Activated CD8-positive, alpha-beta memory T cell treated with anti-CD3 and anti-CD28 coated beads for 4 hours (primary cell): ENCODE results near the gene RBFOX2.
"Not testable (repeated sequence)": the region's sequence is repeated elsewhere in the genome, so short reads cannot be mapped to it uniquely, and the experiment has no call there.

Source experiments
- DNase-seq, 2 donors: peaks; one replicate each; pipeline ENCODE4 v3.0.0-alpha.2; 2020; ENCODE audit warnings: low read depth in 2 of 2

The RBFOX2 gene

DNA sequence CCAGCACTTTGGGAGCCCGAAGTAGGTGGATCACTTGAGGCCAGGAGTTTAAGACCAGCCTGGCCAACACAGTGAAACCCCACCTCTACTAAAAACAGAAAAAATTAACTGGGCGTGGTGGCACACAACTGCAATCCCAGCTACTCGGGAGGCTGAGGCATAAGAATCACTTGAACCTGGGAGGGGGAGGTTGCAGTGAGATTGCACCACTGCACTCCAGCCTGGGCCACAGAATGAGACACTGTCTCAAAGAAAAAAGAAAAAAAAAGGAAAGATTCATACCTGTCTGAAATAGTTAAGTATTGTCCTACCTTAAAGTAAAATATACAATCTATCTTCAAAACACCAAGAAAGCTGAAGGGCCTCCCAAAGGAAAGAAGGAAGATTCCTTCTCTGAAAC is 20.1 kb downstream of the RBFOX2 start:
- DNase-seq: no peak

DNA sequence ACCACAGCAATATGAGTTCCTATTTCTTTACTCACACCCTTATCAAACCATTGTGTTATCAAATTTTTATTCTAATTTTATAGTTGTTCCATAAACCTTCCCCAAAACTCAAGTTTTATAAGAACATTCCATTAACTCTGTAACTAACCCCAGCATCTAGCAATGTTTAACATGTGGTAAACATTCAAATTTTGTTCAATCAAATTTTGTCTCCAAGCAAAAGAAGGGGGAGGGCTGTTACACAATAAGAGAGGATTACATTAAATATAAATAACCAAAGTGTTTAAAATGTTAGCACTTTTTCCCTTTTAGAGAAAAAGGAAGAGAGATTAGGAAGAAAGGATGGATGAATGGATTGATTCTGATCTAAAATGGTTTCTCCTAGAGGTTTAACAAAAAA is 20.5 kb downstream of the RBFOX2 start:
- DNase-seq: no peak

- DNase-seq: no peak
These were observed 24.5 kb downstream of the RBFOX2 start for GRCh38 chr22:36003972-36004674.

DNA sequence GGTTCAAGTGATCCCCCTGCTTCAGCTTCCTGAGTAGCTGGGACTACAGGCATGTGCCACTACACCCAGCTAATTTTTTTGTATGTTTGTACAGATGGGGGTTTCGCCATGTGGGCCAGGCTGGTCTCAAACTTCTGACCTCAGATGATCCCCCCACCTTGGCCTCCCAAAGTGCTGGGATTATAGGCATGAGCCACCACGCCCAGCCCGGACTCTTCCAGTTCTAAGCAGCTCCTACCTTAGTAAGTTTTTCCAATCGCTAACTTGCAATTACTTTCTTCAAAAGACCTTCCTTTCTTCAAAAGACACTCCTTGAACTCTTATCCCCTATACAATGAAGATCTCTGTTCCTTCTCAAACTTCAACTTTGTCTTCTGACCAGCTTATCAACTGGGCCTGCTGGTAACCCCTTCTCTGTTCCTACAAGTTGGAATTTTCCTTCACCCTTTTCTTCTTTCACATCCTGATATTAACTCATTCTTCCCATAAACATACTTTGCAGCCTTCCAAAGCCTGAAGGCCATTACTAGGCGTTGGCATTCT is 25.8 kb downstream of the RBFOX2 start:
- no peak for DNase-seq

DNA sequence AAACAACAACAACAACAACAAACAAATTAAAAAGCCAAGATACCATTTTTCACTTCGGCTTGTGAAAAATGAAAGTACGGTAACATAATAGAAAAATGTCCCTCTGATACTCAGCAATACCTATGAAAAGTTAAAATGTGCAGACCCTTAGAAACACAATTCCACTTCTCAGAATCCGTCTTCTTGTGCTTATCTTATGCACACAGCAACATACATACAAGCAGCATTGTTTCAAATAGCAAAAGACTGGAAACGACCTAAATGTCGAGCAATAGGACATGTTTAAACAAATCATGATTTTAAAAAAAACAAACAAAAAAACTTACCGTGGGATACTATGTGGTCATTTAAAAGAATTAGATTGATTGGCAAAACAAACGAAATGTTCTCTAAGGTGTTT is 26.5 kb downstream of the RBFOX2 start:
- DNase-seq: no peak

DNA sequence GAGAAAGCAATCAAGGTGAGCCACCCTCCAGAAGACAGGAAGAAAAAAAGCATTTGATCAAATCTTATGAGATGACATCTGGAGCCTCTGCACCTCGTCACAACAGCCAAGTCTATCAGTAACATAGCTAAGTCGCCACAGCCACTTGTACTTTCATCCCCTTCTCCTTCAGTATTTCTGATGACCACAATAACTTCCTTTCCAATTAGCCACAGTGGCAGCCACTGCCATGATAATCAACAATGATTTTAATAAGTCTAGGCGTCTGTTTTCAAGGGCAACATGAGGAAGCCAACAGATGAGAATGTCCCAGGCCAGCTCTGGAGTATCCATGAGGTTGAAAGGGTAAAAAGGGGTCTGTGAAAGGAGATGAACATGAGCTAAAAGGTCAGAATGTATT is 29.9 kb downstream of the RBFOX2 start:
- no peak for DNase-seq

GRCh38 chr22:35997438-35997837 is 31.2 kb downstream of the RBFOX2 start:
- no peak for DNase-seq

DNA sequence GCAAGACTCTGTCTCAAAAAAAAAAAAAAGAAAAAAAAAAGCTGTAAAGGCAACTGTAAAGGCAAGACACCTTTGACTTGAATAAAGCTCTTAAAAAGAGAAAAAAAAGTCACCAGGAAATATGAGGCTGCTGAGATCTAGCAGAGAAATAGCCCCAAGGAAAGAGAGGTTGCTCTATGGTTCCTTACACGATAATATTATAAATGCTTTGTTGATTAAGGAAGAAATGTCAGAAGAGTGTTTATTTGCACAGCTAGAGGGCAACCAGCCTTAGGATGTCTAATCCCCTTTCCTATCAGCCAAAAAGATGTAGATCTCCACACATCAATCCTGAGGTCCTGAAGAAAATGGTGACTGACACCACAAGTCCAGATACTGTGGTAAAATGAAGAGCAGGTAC is 32.0 kb downstream of the RBFOX2 start:
- no peak for DNase-seq

DNA sequence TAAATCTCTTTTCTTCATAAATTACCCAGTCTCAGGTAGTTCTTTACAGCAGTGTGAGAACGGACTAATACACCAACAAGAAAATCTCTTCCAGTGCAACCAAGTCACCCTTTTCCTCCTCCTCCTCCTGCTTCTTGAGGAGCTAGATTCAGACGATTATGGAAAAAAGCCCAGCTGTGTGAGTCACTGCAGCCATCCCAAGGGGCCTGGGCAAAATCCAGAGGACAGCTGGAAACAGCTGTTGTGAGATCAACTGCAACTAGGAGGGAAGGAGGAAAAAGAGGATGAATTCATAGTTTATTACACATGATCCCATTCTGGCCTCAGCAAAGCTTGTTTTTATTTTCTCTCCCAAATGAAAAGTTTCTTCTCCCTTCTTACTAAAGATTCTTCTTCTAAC is 32.9 kb downstream of the RBFOX2 start:
- no peak for DNase-seq

GRCh38 chr22:35995348-35995747 is 33.3 kb downstream of the RBFOX2 start:
- DNase-seq: no peak

- DNase-seq: not testable (repeated sequence)
These were observed 34.9 kb downstream of the RBFOX2 start for GRCh38 chr22:35993727-35994126.

DNA sequence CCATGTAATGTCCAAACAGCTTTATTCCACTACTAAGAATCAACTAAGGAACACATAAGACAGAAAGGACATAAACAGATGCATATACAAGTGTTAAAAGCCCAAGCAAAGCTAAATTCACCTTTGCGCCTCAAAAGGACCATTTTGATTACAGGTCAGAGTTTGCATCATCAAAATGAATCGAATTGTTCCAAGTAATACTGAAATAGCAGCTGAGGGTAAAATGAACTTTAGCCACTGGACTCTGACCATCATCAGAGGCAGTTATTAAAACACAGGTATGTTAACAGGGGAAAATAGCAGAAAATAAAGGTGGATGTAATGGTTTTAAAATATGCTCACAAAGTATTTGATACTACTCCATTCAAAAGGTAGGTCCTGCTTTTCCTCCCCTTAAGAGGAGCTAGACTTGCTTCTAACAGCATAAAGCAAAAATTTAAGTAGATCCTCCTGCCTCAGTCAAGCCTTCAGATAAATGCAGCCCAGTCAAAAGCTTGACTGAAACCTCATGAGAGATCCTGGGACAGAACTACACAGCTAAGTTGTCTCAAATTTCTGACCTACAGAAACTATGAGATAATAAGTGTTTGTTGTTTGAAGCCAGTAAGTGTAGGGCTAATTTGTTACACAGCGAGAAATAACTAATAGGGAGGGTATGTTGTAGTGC is 35.4 kb downstream of the RBFOX2 start:
- no peak for DNase-seq

DNA sequence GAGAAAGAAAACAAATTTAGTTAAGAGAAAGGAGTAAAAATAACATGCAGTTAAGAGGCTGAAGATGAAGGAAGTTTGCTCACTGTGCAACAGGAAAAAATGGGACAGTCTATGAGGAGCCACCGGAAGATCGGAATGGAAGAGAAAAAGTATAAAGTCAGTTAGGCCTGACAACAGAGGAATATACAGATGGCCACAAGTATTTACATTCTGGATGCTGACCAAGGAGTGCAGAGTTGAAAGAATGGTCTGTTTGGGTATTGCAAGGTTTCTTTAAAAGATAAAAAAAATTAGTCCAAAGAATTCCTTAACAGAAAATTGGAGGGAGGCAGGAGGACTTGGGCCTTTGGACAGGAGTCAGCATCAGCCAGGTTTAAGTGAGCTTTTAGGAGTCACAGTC is 37.5 kb downstream of the RBFOX2 start:
- no peak for DNase-seq

DNA sequence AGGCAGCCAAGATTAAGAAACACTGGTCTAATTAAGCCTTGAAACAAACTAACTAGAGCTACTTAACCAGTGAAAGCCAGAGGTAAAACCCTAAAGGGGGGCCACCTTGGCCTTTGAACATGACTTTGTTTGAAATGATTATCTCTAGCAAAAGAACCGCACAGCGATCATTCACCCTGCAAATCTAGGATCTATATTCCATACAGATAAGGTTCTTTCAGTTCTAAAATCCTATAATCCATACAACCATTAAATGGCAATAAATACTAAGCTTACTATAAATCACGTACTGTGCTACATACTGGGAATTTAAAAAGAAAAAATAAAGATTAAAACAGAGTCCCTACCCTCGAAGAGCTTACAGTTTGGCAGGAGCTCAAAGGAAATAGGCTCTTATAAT is 40.6 kb downstream of the RBFOX2 start:
- DNase-seq: no peak

GRCh38 chr22:35987487-35987886 is 41.1 kb downstream of the RBFOX2 start:
- DNase-seq: no peak

DNA sequence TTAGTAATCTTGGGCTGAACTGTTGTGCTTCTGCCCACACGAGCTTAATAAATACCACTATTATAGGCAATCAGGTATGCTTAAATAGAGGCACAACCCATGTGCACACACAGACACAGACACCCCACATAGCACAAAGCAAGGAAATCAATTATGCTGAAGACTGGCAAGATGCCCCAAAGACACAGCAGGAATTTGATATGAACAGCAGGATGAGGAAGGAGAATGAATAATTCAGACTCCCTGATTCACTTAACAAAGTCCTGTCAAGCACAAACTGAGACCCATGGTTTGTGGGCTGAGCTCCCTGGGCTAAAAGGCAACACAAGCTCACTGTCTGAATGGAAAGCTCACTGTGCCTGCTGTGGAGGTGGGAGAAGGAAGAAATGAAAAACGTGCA is 42.5 kb downstream of the RBFOX2 start:
- DNase-seq: no peak

DNA sequence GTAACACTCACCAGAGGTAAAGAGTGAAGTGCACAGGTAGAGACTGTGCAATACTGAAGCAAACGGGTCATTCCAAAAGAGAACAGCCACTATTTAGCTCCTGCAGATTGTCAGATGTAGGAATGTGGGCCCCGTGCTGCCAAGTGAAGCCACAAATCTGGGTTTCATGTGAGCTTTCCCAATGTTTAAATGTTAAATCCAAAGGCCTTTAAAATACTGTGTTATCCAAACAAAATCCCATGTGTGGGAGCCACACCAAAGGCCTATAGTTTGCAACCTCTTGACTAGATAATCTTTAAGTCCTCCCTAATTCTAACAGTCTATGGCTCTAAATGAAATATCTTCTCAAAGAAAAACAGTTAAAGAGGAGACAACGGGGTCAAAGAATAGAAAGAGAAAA is 43.3 kb downstream of the RBFOX2 start:
- DNase-seq: no peak

- no peak for DNase-seq
These were observed 44.1 kb downstream of the RBFOX2 start for GRCh38 chr22:35984183-35985175.

GRCh38 chr22:35981900-35982299 is 46.7 kb downstream of the RBFOX2 start:
- DNase-seq: no peak

DNA sequence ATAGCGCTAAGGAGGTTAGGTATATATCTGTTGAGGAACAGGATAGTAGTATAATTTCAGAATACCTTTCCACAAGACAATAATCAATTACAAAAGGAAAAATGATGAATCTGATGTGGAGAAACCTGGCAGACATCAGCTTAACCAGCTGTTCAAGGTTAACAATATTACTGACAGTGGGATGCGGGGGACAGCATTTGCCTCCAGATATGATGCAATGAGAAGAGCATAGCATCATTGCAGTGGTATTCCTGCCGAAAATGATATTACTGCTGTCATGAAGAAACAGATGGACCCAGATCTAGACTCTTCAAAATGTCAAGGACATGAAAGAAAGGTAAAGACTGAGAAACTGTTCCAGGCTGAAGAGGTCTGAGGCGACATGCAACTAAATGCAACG is 49.7 kb downstream of the RBFOX2 start:
- DNase-seq: no peak

- DNase-seq: no peak
These were observed 50.4 kb downstream of the RBFOX2 start for GRCh38 chr22:35978201-35978600.

DNA sequence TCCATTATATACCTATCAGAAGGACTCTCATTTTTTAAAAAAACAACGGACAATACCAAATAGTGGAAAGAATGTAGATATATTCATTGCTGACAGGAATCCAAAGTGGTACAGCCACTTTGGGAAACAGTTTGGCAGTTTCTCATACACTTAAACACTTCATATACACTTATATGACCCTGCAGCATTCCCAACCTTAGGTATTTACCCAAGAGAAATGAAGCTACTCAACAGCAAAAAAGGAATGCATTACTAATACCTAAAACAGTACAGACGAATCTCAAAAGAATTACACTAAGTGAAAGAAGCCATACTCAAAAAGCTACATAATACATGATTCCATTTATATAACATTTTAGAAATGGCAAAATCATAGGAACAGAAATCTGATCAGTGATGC is 51.5 kb downstream of the RBFOX2 start:
- DNase-seq: no peak
